AG10803 (cell line): ENCODE data around the gene THSD4.

Experiments used
- DNase-seq: peaks from one replicate; pipeline ENCODE4 v3.0.0; 2010; ENCODE audit warnings: low read depth
- H3K4me3 ChIP-seq: 2 replicates; pipeline ENCODE4 v1.5.1; 2011; ENCODE audit warnings: mild to moderate bottlenecking, low read length, control low read depth
- CTCF ChIP-seq: conservative IDR thresholded peaks from 2 replicates; pipeline ENCODE4 v1.5.1; 2011; ENCODE audit warnings: mild to moderate bottlenecking, low read length, control low read depth, inconsistent platforms

Gene THSD4

GRCh38 chr15:71244250-71244649, 129.0 kb downstream of the THSD4 start:
- H3K4me3 ChIP-seq: no peak overlapping the region
- DNase-seq: no peak
- TF ChIP-seq CTCF: no peak

- no peak overlapping the region for H3K4me3 ChIP-seq
- no peak for DNase-seq
- TF ChIP-seq CTCF: no peak
Measured at GRCh38 chr15:71245588-71245987, 130.3 kb downstream of the THSD4 start.

DNA sequence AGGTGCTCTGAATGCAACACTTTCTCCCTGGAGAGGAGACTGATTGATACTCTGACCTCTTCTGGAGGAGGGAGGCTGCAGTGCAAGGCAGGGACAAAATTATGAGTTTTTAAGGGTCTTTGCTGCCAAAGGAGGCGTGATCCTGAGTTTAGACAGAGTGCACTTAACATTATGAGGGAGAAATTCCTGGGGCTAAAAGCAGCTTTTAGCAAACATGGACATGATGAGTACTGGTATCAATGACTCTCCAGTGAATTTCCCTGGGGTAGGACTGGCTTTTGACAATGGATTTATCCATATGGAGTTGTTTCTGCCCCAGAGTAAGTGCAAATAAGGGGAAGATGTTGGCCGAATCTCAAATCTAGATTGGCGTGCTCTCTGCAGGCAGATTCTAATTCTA, 133.1 kb downstream of the THSD4 start:
- DNase-seq: no peak
- no peak for TF ChIP-seq CTCF
- no peak overlapping the region for H3K4me3 ChIP-seq

GRCh38 chr15:71249986-71250385, 134.7 kb downstream of the THSD4 start:
- H3K4me3 ChIP-seq: no peak overlapping the region
- DNase-seq: no peak
- TF ChIP-seq CTCF: no peak

DNA sequence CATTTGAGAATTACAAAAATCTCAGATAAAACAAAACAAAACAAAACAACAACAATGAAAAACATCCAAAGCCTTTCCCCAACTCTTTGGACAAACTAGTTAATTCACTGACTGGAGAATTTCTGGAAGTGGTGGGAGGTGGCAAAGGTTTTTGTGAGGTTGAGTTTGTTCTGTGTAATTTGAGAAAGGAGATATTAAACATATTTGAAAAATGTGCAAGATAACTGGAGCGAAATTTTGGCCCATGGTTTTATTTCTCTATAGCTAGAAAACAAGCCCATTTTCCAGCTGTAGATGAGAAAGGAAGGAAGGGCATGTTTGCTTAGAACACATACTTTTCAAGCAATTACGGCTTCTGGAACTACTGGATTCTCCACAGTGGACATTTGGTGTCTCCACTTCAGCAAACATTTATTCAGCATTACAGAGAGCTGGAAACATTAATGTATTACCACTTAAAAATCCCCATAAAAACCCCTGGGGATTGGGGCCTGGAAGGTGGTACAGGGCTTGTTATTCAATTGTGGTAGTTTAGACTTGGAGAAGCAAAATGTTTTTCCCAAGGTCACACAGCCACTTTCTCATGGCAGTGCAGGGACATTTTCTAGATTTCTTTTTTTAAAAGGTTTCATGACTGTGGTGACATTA, 135.8 kb downstream of the THSD4 start:
- no peak for TF ChIP-seq CTCF
- no peak overlapping the region for H3K4me3 ChIP-seq
- no peak for DNase-seq

DNA sequence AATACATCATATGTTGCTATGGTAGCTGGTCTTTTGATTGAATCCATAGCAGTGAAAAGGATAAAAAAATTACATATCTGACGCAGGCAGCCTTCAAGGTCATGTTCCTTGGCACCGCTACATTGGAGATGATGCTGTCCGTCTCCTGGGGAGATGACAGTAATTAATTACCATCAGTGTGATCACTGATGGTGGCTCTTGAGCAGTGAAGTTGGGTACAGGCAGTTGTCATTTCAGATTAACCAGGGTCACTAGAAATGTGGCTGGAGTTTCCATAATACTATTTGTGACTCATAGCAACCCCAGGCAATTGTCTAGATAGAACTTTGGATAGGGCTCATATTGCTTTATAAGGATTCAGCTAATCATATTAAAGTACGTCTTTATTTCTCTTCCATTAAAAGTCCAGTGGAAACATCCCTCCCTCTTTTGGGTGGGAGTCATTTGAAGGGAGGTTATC, 136.3 kb downstream of the THSD4 start:
- DNase-seq: no peak
- no peak for TF ChIP-seq CTCF
- H3K4me3 ChIP-seq: no peak overlapping the region

- TF ChIP-seq CTCF: no peak
- H3K4me3 ChIP-seq: no peak overlapping the region
- no peak for DNase-seq
Measured at GRCh38 chr15:71252044-71252739, 136.9 kb downstream of the THSD4 start.
